Neural cell (in vitro differentiated cells): ENCODE data around the gene B4GALNT3. TPM values are rescaled to one million over a fixed set of nuclear protein-coding genes. Genes with fewer than 3 reads are reported as not detected.

ENCODE experiments used
- H2AFZ ChIP-seq: fragments of 200-600, 300-800 bp; sonication (generic), shearing (Covaris generic); 2 replicates; pipeline ENCODE4 v1.6.0; 2014; ENCODE audit warnings: low read depth, mild to moderate bottlenecking, antibody characterized with exemption, low read length, moderate library complexity
- H3F3A ChIP-seq: fragments of 200-600 bp; shearing (Covaris generic); 2 replicates; pipeline ENCODE4 v1.6.1; 2016; ENCODE audit warnings: mild to moderate bottlenecking, moderate library complexity, mixed read lengths, antibody characterized with exemption, low read length; ENCODE audit not compliant: insufficient read depth, poor library complexity, severe bottlenecking
- H3K27ac ChIP-seq: fragments of 200-600, 300-800 bp; sonication (generic), shearing (Covaris generic); 2 replicates; pipeline ENCODE4 v1.5.1; 2014; ENCODE audit warnings: mild to moderate bottlenecking, low read length, moderate library complexity
- H3K27me3 ChIP-seq: fragments of 300-800, 200-600 bp; sonication (generic), shearing (Covaris generic); 2 replicates; pipeline ENCODE4 v1.6.0; 2014; ENCODE audit warnings: mild to moderate bottlenecking, low read depth, low read length, moderate library complexity; ENCODE audit not compliant: insufficient read depth
- H3K36me3 ChIP-seq: fragments of 300-800, 200-600 bp; sonication (generic), shearing (Covaris generic); 2 replicates; pipeline ENCODE4 v1.5.1; 2014; ENCODE audit warnings: mild to moderate bottlenecking, antibody characterized with exemption, low read length, moderate library complexity; ENCODE audit not compliant: insufficient read depth
- H3K4me2 ChIP-seq: fragments of 300-800, 200-600 bp; sonication (generic), shearing (Covaris generic); 2 replicates; pipeline ENCODE4 v1.6.0; 2014; ENCODE audit warnings: mild to moderate bottlenecking, low read length
- H3K4me3 ChIP-seq: fragments of 300-800, 200-600 bp; sonication (generic), shearing (Covaris generic); 2 replicates; pipeline ENCODE4 v1.5.1; 2014; ENCODE audit warnings: mild to moderate bottlenecking, low read length, moderate library complexity
- H3K79me2 ChIP-seq: fragments of 200-600 bp; shearing (Covaris generic); replicated peaks from 2 replicates; pipeline ENCODE4 v1.6.0; 2014; ENCODE audit warnings: mild to moderate bottlenecking, low read length, moderate library complexity; ENCODE audit not compliant: insufficient read depth
- H3K9ac ChIP-seq: fragments of 300-800, 200-600 bp; sonication (generic), shearing (Covaris generic); 2 replicates; pipeline ENCODE4 v1.6.1; 2016; ENCODE audit warnings: mild to moderate bottlenecking, low read length, mixed read lengths
- H3K9me2 ChIP-seq: fragments of 200-600 bp; shearing (Covaris generic); 2 replicates; pipeline ENCODE4 v1.6.1; 2016; ENCODE audit warnings: mild to moderate bottlenecking, low read length, mixed read lengths; ENCODE audit not compliant: insufficient read depth
- H3K9me3 ChIP-seq: fragments of 200-600, 300-800 bp; sonication (generic), shearing (Covaris generic); 2 replicates; pipeline ENCODE4 v1.6.1; 2016; ENCODE audit warnings: mild to moderate bottlenecking, mixed run types, low read length, moderate library complexity, mixed read lengths
- H4K20me1 ChIP-seq: fragments of 200-600 bp; shearing (Covaris generic); 2 replicates; pipeline ENCODE4 v1.6.1; 2016; ENCODE audit warnings: mild to moderate bottlenecking, mixed run types; ENCODE audit not compliant: insufficient read depth
- CTCF ChIP-seq: fragments of 450-650 bp; IDR thresholded peaks from 2 replicates; pipeline ENCODE4 v1.5.1; 2014; ENCODE audit warnings: antibody characterized with exemption, mild to moderate bottlenecking, moderate library complexity; ENCODE audit not compliant: poor library complexity, severe bottlenecking
- EP300 ChIP-seq: fragments of 450-650 bp; conservative IDR thresholded peaks from 2 replicates; pipeline ENCODE4 v1.6.1; 2014; ENCODE audit warnings: antibody characterized with exemption, mild to moderate bottlenecking, moderate library complexity; ENCODE audit not compliant: poor library complexity, severe bottlenecking
- EZH2 ChIP-seq: fragments of 200-600, 300-800 bp; shearing (Covaris generic), sonication (generic); IDR thresholded peaks from 2 replicates; pipeline ENCODE4 v1.6.1; 2014; ENCODE audit warnings: antibody characterized with exemption, low read length, borderline replicate concordance, mild to moderate bottlenecking; ENCODE audit not compliant: insufficient read depth, poor library complexity, severe bottlenecking
- MXI1 ChIP-seq: fragments of 450-650 bp; conservative IDR thresholded peaks from 2 replicates; pipeline ENCODE4 v1.6.1; 2014; ENCODE audit warnings: antibody characterized with exemption, mild to moderate bottlenecking; ENCODE audit not compliant: poor library complexity, severe bottlenecking
- POLR2AphosphoS5 ChIP-seq: IDR thresholded peaks from 2 replicates; pipeline ENCODE4 v1.6.1; 2012
- RAD21 ChIP-seq: fragments of 450-650 bp; conservative IDR thresholded peaks from 2 replicates; pipeline ENCODE4 v1.6.1; 2014; ENCODE audit warnings: antibody characterized with exemption, mild to moderate bottlenecking, moderate library complexity
- REST ChIP-seq: IDR thresholded peaks from 2 replicates; pipeline ENCODE4 v1.6.1; 2012; ENCODE audit warnings: borderline replicate concordance
- SMC3 ChIP-seq: fragments of 450-650 bp; conservative IDR thresholded peaks from 2 replicates; pipeline ENCODE4 v1.6.1; 2014; ENCODE audit warnings: antibody characterized with exemption, mild to moderate bottlenecking, moderate library complexity; ENCODE audit not compliant: poor library complexity
- TAF1 ChIP-seq: IDR thresholded peaks from 2 replicates; pipeline ENCODE4 v1.6.1; 2012; ENCODE audit warnings: low read depth
- polyA plus RNA-seq: library from polyadenylated mRNA; depleted of rRNA; stranded (reverse); fragments of >200 nt; gene quantifications from 2 replicates; pipeline ENCODE4 v1.2.3, GENCODE V29; 2014

B4GALNT3 gene
- polyA plus RNA-seq, 1 donor from 2014 or later = 6.7 TPM

DNA sequence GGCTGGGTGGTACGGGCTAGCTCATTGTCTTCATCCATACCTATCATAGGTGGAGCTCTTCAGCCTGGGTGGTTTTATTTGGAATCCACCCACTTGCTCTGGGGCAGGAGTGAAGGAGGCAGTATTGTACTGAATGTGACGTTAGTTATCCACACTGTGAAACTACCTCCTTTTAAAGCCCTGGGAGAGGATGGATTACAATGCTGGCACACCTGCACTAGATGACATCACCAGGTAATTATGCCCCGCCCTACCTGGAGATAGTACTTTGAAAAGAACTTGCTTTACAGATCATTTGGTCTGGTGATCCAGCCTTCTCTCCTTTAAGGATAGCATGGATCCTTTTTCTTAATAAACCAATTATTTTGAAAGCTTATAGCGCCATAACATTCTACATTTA is 78.0 kb downstream of the B4GALNT3 start:
- Histone ChIP-seq H2AFZ (no peak overlapping the region), H3K27me3 (no peaks in the 10 kb centered on the region), H3K4me2 (no peak overlapping the region), H3K36me3 (no peaks in the 10 kb centered on the region), H3K9ac (no peak overlapping the region), H3K4me3 (no peak overlapping the region), H3K9me3 (no peaks in the 10 kb centered on the region), H3K9me2 (no peaks in the 10 kb centered on the region), H4K20me1 (no peaks in the 10 kb centered on the region), H3F3A (no peaks in the 10 kb centered on the region), H3K79me2 (no peaks in the 10 kb centered on the region), H3K27ac (no peak overlapping the region)
- no peak for TF ChIP-seq RAD21
- no peak for TF ChIP-seq REST
- no peak for TF ChIP-seq EZH2
- no peak for TF ChIP-seq EP300
- no peak for TF ChIP-seq MXI1
- no peak for TF ChIP-seq CTCF
- TF ChIP-seq TAF1 = no peak
- no peak for TF ChIP-seq POLR2AphosphoS5
- TF ChIP-seq SMC3 = no peak

DNA sequence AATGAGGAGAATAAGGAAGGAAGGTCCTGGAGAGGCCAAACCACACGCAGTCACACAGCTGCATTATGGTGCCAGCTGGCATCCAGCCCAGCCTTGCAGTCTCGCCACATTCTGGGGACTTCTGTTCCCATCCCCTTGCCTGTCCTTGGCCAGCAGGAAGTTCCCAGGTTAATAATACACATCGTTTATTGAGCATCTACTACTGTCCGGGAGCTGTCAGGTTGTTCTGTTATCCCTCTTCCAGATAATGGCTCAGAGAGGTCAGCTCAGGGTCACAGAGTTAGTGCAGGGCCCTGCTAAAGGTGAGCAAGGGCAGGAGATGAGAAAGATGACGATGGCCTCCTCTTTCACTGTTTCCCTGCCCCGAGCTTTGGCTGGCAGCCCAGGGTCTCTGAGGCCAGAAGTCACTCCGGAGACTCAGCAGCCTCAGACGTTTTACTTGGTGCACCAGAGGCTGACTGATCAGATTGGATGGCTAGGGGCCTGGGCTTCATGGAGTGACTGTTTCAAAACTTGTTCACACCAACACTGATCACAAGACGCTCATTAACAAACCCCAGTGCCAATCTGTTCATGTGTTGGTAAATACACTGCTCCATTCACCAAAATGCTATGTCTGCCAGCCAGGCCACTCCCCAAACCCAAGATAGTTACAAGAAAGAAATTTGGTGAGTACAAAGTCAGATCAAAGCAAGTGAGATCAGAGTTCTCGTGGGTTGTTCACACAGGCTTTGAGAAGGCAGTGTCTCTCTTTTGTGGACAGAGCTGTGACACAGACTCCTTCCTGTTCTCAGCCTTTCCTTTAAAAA is 79.2 kb downstream of the B4GALNT3 start:
- Histone ChIP-seq H3K4me2 (no peak overlapping the region), H3K9me2 (no peaks in the 10 kb centered on the region), H3K9me3 (no peaks in the 10 kb centered on the region), H2AFZ (no peak overlapping the region), H3K9ac (no peak overlapping the region), H3F3A (no peaks in the 10 kb centered on the region), H3K36me3 (no peaks in the 10 kb centered on the region), H4K20me1 (no peaks in the 10 kb centered on the region), H3K4me3 (no peak overlapping the region), H3K27ac (no peak overlapping the region), H3K79me2 (no peaks in the 10 kb centered on the region), H3K27me3 (no peaks in the 10 kb centered on the region)
- TF ChIP-seq RAD21 (no peak), SMC3 (no peak), MXI1 (no peak), EP300 (no peak)
